Activated CD4-positive, alpha-beta T cell treated with anti-CD3 and anti-CD28 coated beads for 1 hour (primary cell): ENCODE data around the gene KCTD5.

Experiments
- DNase-seq: peaks from one replicate; pipeline ENCODE4 v3.0.0-alpha.2; 2020

The KCTD5 gene

DNA sequence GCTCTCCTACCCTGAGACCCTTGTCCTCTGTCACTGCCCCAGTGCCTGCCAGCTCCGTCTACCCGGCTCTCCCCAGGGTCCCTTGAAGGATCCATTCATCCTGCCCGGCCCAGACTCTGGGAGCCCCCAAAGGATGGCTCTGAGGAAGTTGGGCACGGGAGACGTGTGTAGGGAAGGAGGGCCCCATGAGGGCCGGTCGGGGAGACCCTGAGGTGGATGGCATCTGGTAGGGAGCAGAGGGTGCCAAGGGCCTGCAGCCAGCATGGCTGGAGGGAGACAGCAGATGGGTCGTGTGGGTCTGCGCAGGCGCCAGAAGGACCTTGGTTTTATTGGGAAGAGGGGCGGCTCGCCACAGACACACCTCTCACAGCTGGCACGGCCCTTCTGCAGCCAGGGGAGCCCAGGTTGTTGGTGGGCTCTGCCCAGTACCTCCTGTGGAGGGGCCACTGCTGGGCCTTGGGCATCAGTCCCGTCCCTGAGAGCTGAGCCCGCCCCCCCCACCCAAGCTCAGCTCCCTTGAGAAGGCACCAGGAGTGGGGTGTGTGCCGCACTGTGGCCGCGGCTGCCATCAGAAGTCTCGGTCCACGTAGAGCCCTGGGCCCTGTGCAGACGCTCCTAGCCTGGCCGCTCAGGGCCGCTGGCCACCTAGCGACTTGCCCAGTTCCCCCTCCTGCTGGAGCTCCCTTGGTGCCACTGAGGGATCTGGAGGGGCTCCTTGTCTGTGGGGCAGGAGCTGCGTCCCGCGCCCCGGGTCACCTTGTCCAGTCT, 16.0 kb downstream of the KCTD5 start:
- no peak for DNase-seq

GRCh38 chr16:2698965-2699750, 16.8 kb downstream of the KCTD5 start:
- no peak for DNase-seq

DNA sequence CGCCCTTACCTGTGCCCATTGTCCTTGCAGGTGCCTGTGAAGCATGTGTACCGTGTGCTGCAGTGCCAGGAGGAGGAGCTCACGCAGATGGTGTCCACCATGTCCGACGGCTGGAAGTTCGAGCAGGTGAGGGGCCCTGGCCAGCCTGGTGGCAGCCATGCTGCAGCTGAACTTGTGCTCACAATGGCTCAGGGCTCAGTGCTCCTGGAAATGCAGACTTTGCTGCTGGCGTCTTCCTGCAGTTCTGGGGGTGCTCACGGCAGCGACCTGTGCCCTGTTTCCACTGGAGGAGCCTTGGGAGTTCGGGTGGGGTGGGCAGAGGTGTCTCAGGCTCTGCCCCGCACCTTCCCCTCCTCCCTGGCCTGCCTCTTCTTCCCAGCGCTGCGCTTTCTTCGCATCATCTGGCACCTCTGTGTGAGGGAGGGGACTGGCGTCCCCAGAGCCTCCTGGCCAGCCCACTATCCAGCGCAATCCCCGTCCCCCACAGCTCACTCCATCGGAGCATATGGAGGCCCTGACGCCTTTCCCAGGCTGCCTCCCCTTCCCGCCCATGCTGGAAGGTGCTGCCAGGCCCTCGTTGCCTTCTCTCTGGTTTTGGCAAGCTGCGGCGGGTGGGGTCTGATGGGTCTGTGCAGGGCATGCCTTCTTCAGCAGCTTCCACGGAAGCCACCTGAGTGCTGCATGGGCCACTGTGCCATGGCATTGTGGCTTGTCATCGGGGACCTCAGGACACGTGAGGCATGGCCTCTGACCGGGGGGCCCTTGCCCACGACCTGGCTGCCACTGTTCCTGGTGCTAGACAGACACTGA, 17.7 kb downstream of the KCTD5 start:
- DNase-seq, result no peak

DNA sequence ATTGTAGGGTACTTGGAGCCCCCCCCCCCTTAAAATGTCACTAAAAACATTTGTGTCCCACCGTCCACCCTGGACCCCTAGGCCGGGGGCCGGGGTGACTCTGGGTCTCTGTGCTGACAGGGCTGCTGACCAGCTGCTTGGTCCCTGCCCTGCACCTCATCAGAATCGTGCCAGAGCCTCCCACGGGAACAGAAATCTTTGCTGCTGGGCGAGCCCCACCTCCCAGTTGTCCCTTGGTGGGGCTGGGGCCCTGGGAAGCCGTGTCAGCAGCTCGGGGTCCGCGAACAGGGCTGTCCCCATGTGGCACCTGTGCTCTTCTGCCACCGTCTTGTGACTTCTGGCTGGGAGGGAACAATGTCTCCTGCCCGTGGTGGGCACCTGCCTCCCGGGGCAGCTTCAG, 18.5 kb downstream of the KCTD5 start:
- DNase-seq, result no peak

DNA sequence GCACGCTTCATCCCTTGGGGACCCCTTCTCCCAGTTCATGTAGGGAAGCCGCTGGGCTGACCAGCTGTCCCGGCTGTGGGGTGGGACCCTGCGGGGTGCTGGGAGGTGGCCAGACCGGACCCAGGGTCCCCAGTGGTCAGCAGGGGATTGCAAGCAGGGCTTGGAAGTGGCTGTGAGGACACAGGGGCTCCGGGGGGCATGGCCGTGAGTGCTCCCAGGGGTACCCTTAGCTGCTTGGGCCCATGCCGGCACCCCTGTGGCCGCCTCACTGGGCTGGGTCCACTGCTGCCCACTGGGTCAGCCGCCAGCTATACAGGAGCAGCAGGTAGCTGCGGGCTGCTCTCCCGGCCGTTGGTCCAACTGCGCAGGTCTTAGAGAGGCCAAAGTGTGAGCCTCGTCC, 18.9 kb downstream of the KCTD5 start:
- DNase-seq, result no peak

DNA sequence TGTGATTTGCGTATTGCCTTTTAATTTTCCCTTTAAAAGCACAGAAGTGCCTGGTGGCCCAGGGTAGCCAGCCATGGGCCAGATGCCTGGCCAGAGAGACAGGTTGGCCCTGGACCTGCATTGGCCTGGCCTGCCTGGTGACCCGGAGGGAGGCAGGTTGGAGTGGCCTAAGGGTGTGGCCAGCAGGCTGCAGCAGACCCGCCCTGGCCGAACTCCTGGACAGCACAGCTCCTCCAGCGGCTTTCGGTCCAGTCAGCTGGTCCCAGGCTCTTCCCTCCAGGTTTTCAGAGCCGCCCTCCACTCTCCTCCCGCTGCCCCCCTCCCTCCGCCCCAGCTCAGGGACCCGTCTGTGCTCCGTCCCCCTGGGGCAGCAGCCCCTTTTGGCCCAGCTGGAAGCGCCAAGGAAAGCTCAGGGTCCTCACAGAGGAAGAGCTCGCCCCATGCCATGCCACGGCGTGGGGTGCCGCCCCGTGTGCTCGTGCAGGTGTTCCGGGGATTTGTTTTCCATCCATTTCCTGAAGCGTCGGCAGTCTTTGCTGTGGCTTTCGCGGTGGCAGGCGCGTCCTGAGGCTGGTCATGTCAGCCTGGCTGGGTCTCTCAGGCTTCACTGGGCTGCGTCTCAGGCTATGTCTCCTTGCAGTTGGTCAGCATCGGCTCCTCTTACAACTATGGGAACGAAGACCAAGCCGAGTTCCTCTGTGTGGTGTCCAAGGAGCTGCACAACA, 19.6 kb downstream of the KCTD5 start:
- no peak for DNase-seq

GRCh38 chr16:2702438-2702825, 20.1 kb downstream of the KCTD5 start:
- no peak for DNase-seq

DNA sequence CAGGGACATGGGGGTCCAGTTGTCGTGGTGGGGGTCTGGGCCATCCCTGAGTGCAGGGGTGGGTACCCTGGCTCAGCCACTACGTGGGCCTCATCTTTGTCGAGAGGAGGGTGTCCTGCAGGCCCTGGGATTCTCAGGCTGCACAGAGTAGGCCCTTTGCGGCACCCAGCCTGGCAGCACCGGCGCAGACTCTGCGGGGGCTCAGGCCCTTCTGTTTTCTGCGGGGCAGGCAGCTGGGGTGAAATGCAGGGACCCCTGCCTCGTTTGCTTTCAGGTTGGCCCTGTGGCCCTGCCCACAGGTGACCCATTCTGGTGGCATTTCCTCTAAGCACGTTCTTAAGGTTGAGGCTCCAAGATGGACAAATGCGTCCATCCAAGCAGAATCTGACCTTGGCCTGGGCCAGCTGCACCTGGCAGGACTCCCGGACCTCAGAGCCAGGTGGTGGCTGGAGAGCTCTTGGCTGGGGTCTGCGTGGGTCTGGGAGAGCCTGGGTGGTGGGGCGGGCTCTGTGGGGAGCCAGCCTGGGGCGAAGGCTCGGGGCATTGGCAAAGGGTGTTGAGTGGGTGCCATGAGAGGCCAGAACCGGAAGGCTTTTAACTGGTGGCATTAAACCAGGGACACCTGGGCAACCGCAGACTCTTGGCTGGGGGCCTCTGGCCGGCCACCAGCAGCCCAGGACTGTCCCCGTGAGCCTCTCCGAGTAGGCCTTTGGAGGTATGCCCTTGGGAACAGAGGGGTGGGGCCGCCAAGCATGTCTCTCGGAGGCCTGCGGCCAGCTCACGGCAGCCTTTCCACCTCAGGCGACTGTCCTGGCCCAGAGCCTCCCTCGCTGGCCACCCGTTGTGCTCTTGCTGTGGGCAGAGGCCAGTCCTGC, 20.8 kb downstream of the KCTD5 start:
- DNase-seq, result no peak

- DNase-seq, result no peak
Measured at GRCh38 chr16:2704166-2704982, 22.1 kb downstream of the KCTD5 start.

DNA sequence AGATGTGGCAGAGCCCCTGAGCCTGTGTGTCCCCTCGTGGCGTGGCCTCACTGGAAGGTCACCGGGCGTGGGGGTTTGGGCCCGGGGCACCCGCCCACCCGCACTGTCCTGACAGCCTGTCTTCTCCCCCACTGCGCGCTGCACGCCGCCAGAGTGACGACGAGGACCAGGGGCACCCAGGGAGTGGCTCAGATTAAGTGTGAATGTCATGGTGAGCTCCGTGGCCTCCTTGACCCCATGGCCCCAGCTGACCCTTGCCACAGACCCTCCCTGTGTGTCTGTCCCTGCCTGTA, 22.6 kb downstream of the KCTD5 start:
- DNase-seq, result no peak

GRCh38 chr16:2705351-2705750, 23.0 kb downstream of the KCTD5 start:
- DNase-seq, result no peak

GRCh38 chr16:2706085-2706484, 23.8 kb downstream of the KCTD5 start:
- DNase-seq, result no peak

DNA sequence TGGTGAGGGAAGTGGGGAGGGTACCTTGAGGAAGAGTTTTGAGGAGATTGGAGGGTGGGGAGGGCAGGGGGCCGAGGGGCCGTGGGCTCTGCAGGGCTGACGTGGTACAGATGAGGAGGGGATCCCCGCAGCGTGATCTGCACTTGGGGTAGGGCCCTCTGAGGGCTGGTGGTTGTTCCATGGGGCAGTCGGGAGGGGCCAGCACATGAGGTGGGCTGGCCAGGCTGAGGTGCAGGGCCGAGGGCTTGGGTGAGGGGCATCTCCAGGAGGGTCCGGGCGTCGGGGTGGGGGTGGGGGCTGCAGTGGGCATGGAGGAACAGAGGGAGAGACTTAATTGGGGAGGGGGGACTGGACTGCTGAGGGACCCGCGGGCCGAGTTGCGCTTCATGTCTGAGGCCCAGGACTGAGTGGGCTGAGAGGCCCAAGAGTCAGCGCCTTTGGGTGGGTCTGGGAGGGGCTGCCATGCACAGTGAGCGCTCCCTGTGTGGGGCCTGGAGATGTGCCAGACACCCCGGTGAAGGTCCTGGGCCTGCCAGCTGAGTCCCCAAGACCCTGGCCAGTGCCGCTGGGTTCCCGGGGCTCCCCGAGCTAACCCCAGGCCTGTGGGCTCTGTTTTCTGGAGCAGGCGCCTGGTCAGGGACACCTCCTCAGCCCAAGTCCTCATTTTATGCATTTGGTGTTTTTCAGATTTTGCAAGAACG, 24.4 kb downstream of the KCTD5 start:
- DNase-seq, result no peak

DNA sequence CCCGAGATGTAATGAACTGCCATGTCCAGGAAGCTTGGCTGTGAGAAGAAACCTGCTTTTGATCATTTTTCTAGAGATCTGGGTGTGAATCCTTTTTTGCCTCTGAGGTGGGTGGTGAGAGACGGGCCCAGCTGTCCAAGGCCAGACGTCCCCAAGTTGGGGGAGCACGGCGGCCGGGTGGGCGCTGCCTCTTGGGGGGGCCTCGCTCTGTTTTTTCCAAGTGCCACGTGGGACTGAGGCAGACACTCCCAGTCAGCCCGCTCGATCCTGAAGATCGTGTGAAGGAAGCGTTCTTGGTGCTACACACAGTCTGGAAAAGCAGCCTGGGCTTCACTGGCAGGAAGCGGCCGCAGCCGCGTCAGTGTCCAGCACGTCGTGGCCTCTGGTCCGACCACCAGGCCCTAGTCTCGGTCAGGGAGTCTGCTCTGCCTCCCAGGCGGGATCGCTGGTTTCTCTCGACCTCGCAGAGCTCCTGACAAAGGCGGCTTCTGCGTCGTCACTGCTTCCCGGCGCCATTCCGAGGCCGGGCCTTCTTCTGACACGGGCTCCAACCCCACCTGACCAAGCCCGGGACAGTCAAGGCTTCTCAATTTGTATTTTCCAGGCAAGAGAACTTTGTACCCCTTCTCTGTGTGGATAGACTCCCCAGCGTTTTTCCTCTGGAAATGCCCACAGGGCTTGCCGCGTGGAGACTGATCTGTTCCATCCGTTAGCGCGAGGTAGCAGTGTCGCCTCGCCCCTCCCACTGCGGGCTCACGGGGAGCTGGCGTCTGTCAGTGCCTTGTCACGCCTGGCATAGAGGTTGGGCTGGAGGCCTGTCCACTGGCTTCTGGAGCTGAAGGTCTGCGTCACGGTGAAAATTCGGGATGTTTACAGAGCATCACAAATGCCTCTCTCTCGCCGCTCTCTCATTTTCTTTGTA, 25.3 kb downstream of the KCTD5 start:
- no peak for DNase-seq

DNA sequence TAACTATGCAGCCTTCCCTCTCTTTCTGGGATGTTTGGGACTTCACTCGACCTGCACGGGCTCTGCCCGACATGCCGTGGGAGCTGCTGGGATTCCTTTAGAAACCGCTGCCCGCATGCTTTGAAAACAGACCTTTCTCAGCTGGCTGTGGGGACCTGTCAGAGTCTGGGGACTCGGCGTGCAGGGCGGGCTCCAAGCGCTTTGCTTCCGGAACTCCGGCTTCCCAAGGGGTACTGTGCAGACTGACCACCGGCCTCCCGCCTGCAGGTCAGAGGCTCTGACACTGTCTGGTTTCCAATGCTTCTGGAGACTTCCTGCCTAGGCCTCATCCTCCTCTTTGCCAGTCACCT, 25.9 kb downstream of the KCTD5 start:
- no peak for DNase-seq

DNA sequence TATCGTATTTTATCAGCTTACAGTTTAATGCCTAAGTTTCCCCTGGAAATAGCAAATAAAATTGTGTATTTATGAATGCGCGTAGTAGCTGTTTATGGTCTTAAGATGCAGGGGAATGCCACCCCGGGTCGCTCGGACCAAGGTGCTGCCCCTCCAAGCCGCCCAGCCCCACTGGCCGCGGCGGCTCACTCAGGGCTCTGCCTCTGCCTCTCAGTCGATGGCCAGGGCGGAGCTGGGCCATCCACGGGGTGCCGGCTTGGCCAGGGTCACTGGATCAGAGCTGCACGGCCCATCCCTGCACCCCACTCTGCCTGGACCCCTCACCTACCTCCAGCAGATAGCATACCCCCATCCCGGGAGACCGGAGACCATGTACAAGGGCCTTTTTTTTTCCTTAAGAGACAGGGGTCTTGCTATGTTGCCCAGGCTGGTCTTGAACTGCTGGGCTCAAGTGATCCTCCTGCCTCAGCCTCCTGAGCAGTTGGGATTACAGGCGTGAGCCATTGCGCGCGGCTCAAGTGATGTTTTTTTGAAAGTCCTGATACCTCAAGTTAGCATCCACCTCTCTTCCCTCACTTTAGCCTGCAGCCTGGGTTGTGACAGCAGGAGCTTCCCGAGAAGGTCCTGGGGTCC, 26.7 kb downstream of the KCTD5 start:
- no peak for DNase-seq

DNA sequence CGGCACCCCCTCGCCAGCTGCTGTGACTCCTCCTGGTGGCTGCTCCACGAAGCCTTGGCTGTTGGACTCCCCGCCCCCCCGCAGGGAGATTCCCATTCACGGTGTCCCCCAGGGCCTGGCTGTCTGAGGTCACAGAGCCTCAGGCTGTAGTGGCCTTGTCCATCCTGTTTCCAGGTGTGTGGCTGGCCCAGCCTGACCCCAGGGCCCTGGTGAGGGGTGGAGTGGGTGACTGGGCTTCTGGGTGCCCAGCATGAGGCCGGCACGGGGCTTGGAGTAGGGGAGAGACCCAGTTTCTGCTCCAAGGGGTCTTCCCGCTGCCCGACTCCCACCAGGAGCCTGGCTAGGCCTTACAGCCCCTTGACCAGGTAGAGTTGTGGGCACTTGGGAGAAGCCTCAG, 27.3 kb downstream of the KCTD5 start:
- DNase-seq, result no peak

DNA sequence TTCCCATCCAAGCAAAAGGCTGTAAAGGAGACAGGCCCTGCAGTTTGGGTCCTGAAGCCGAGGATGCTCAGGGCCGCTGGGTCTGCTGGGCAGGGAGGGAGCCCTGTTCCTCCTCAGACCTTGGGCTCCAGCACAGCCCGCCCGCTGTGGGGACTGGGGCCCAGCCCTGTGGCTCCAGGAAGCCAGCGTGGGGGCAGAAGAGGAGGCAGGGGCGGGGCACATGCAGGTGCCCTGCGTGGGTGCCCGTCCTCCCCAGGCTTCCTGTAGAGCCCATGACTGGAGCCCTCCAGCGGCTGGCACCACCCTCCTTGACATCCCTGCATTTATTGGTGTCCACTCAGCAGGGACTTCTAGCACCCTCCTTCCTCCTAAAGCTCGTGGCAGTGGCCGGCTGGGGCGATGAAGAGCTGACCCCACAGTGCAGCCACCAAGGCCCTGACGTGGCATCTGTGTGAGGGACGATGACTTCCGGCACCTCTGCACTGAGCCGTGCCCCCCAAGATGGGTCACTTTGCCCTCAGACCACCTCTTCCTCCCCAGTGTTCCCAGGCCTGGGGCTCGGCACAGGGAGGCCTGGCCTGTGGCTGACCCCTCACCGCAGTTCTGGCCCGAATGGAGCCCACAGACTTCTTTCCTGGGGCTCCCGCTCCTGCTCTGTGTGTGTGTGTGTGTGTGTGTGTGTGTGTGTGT, 27.8 kb downstream of the KCTD5 start:
- DNase-seq, result no peak
